Loucy (cell line): ENCODE measurements around the gene CPEB4.

Experiments
- CTCF ChIP-seq: fragments of 200-600 bp; sonication (generic); conservative IDR thresholded peaks from 2 replicates; pipeline ENCODE4 v1.5.1; 2014; ENCODE audit warnings: mild to moderate bottlenecking, antibody characterized with exemption, low read length
- EZH2phosphoT487 ChIP-seq: fragments of 200-600 bp; IDR thresholded peaks from 2 replicates; pipeline ENCODE4 v1.6.1; 2018; ENCODE audit warnings: antibody characterized with exemption, mild to moderate bottlenecking, moderate library complexity, borderline replicate concordance

DNA sequence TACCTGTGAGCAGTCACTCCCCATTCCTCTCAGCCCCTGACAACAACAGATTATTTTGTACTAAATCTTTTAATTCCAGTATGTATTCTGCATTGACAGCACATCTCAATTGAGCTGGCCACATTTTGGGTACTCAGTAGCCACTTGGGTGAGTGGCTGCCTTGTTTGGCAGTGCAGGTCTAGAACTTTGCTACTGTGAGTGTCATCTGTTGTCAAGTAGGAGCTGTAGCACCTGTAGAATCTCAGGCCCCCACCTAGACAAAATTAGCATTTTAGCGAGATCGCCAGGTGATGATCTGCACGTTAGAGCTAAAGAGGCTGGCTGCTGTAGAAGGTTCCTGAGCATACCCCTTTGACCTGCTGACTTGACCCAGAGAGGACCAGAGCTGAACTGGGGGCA lies 44.4 kb upstream of the CPEB4 start:
- TF ChIP-seq CTCF: no peak
- TF ChIP-seq EZH2phosphoT487: no peak
